HepG2 (cell line): ENCODE data around the gene SLC6A6. TPM values are rescaled to one million over a fixed set of nuclear protein-coding genes. Genes with fewer than 3 reads are reported as not detected.

Source experiments
- ATAC-seq: fragments of 200-7000 bp; cut with Tn5 transposase; 3 replicates; pipeline ENCODE4 v1.9.1; 2020; ENCODE audit warnings: mild to moderate bottlenecking, moderate library complexity
- BruUV-seq: library from RNA; stranded (reverse); fragments of 400-500 nt; replicated peaks from 2 replicates; lab custom pipeline; 2021; lab: Mats Ljungman, UMichigan
- CTCF ChIA-PET: fragments of 300-600 bp; formaldehyde crosslinking; extraction: SDS; loops from one replicate; lab custom pipeline; 2021; ENCODE audit warnings: low total read pairs, inconsistent platforms, low intra/inter-chr PET ratio; lab: Yijun Ruan, JAX
- POLR2A ChIA-PET: fragments of 350-600 bp; sonication (Branson Sonifier 250); formaldehyde crosslinking; loops from one replicate; lab custom pipeline; 2020; ENCODE audit warnings: antibody characterized with exemption, inconsistent platforms; lab: Yijun Ruan, JAX
- DNase-seq: peaks from one replicate; pipeline ENCODE4 v3.0.0-alpha.2; 2015; ENCODE audit warnings: low spot score
- FAIRE-seq: peaks from 3 replicates; lab custom pipeline; 2011; peaks lifted over from hg19 to GRCh38; lab: Jason Lieb, UNC
- H2AFZ ChIP-seq: one replicate; pipeline ENCODE4 v1.6.1; 2011; ENCODE audit warnings: low read length, inconsistent platforms
- H3K27ac ChIP-seq: fragments of 300-600 bp; 3 replicates; pipeline ENCODE4 v1.8.0; 2011; ENCODE audit warnings: mixed run types, mild to moderate bottlenecking, mixed read lengths, low read length, inconsistent platforms; ENCODE audit not compliant: insufficient read depth; ENCODE audit errors: extremely low read length
- H3K27me3 ChIP-seq, 2 experiments: fragments of 200-600 bp in 1 of 2; 2 replicates in 1 of 2; 3 replicates in 1 of 2; pipeline versions ENCODE4 v1.6.0 to v1.8.0; 2011; ENCODE audit warnings: low read length in 2 of 2, mild to moderate bottlenecking in 2 of 2, moderate library complexity in 2 of 2, inconsistent platforms in 1 of 2; ENCODE audit not compliant: insufficient read depth in 2 of 2, control insufficient read depth in 1 of 2
- H3K36me3 ChIP-seq, 2 experiments: fragments of 200-600 bp in 1 of 2; replicated peaks in 1 of 2; 2 replicates in 1 of 2; 3 replicates in 1 of 2; pipeline versions ENCODE4 v1.5.1 to v1.8.0; 2011; ENCODE audit warnings: low read length in 2 of 2, inconsistent platforms in 1 of 2; ENCODE audit not compliant: insufficient read depth in 2 of 2, control insufficient read depth in 1 of 2
- H3K4me1 ChIP-seq: 2 replicates; pipeline ENCODE4 v1.5.1; 2012; ENCODE audit warnings: low read length, inconsistent platforms; ENCODE audit not compliant: insufficient read depth
- H3K4me2 ChIP-seq: 2 replicates; pipeline ENCODE4 v1.6.0; 2011; ENCODE audit warnings: low read depth, low read length, inconsistent platforms
- H3K4me3 ChIP-seq, 3 experiments: fragments of 200-600 bp in 1 of 3; sonication (generic), shearing (Covaris generic) in 1 of 3; replicated peaks in 1 of 3; 2 replicates each; pipeline ENCODE4 v1.5.1; 2011 to 2016; ENCODE audit warnings: low read length in 3 of 3, inconsistent platforms in 2 of 3, low read depth in 2 of 3, mild to moderate bottlenecking in 2 of 3, control low read depth in 1 of 3, mixed read lengths in 1 of 3; ENCODE audit not compliant: insufficient read depth in 1 of 3
- H3K79me2 ChIP-seq: one replicate; pipeline ENCODE4 v1.6.1; 2011; ENCODE audit warnings: low read length, inconsistent platforms; ENCODE audit not compliant: insufficient read depth
- H3K9ac ChIP-seq: 2 replicates; pipeline ENCODE4 v1.6.0; 2011; ENCODE audit warnings: mild to moderate bottlenecking, low read depth, low read length, inconsistent platforms; ENCODE audit not compliant: insufficient read depth
- H3K9me3 ChIP-seq: 2 replicates; pipeline ENCODE4 v1.5.1; 2012; ENCODE audit warnings: mild to moderate bottlenecking, low read length
- H4K20me1 ChIP-seq: 2 replicates; pipeline ENCODE4 v1.6.0; 2011; ENCODE audit warnings: inconsistent platforms, mild to moderate bottlenecking, low read length, moderate library complexity; ENCODE audit not compliant: insufficient read depth
- FOSL2 ChIP-seq: sonication (generic); formaldehyde crosslinking; IDR thresholded peaks from 2 replicates; pipeline ENCODE4 v1.4.0; 2020; ENCODE audit warnings: missing genetic modification reagents
- JARID2 ChIP-seq: sonication (generic); formaldehyde crosslinking; IDR thresholded peaks from 2 replicates; pipeline ENCODE4 v1.8.1; 2023; ENCODE audit warnings: missing genetic modification reagents, inconsistent platforms; ENCODE audit not compliant: insufficient replicate concordance
- KLF15 ChIP-seq: sonication (generic); formaldehyde crosslinking; IDR thresholded peaks from 2 replicates; pipeline ENCODE4 v1.8.1; 2023; ENCODE audit warnings: borderline replicate concordance, mild to moderate bottlenecking, inconsistent platforms, missing genetic modification reagents, mixed read lengths
- PRDM10 ChIP-seq: sonication (generic); formaldehyde crosslinking; IDR thresholded peaks from 2 replicates; pipeline ENCODE4 v1.4.0; 2020; ENCODE audit warnings: low read depth, missing genetic modification reagents
- RBM22 ChIP-seq: fragments of 200-400 bp; formaldehyde crosslinking; optimal IDR thresholded peaks from 2 replicates; pipeline ENCODE3; 2017; ENCODE audit warnings: mild to moderate bottlenecking, low read length, moderate library complexity
- TARDBP ChIP-seq: sonication (generic); formaldehyde crosslinking; IDR thresholded peaks from 2 replicates; pipeline ENCODE4 v1.8.0; 2022; ENCODE audit warnings: mild to moderate bottlenecking, missing genetic modification reagents
- TEAD3 ChIP-seq: optimal IDR thresholded peaks from 2 replicates; pipeline ENCODE3; 2016; ENCODE audit warnings: borderline replicate concordance
- ZNF34 ChIP-seq: sonication (generic); formaldehyde crosslinking; IDR thresholded peaks from 2 replicates; pipeline ENCODE4 v1.4.0; 2020; ENCODE audit warnings: mild to moderate bottlenecking, missing genetic modification reagents, borderline replicate concordance
- ZNF746 ChIP-seq: sonication (generic); formaldehyde crosslinking; IDR thresholded peaks from 2 replicates; pipeline ENCODE4 v1.8.0; 2022; ENCODE audit warnings: mild to moderate bottlenecking, missing genetic modification reagents
- ZNF788 ChIP-seq: sonication (generic); formaldehyde crosslinking; IDR thresholded peaks from 2 replicates; pipeline ENCODE4 v1.5.0; 2020; ENCODE audit warnings: mild to moderate bottlenecking, missing genetic modification reagents, borderline replicate concordance
- WGBS: methylation state at CpG from one replicate; pipeline ENCODE4 v1.1.6; 2017; ENCODE audit warnings: low lambda C conversion rate; 5-methylcytosine and 5-hydroxymethylcytosine counted together
- in situ Hi-C: cut with HindIII; loops from 2 replicates; pipeline ENCODE4 v1.10.0; 2017; ENCODE audit warnings: low pct_unique_long_range_greater_than_20kb; ENCODE audit not compliant: extremely low pct_ligation_motif_present
- intact Hi-C: fragments of 100-400 bp; cut with micrococcal nuclease; formaldehyde crosslinking; loops from one replicate; pipeline ENCODE4 v1.10.0; 2022; ENCODE audit not compliant: unreplicated experiment
- polyA plus RNA-seq, 8 experiments: library from polyadenylated mRNA; depleted of rRNA in 3 of 8; stranded (reverse) in 7 of 8; unstranded in 1 of 8; fragments of >200 nt; fragmentation: Illumina TruSeq in 4 of 8; extraction: Trizol in 4 of 8; gene quantifications; 2 replicates each; pipeline versions ENCODE4 v1.2.1 to v1.2.3, GENCODE V29; 2011 to 2016; ENCODE audit warnings: low read depth in 4 of 8, missing spikeins in 1 of 8, mixed read lengths in 1 of 8; ENCODE audit not compliant: insufficient read depth in 1 of 8
- total RNA-seq, 5 experiments: library from RNA; depleted of rRNA; stranded (reverse); fragments of >200 nt; fragmentation: Illumina TruSeq; extraction: Trizol; gene quantifications; 2 replicates each; pipeline ENCODE4 v1.2.3, GENCODE V29; 2016; ENCODE audit warnings: low read depth in 1 of 5

SLC6A6 gene
- total and polyA plus RNA-seq, 2 of the 13 experiments (the other 11 are each of a cell fraction or from before 2014, with no cell fraction given) = 14.1 to 20.7 TPM

- Histone ChIP-seq H3K4me2 (no peak overlapping the region), H2AFZ (no peak overlapping the region), H3K4me3 (no peak overlapping the region), H4K20me1 (no peaks in the 10 kb centered on the region), H3K9ac (no peak overlapping the region), H3K27ac (no peak overlapping the region), H3K79me2 (no peaks in the 10 kb centered on the region), H3K9me3 (no peaks in the 10 kb centered on the region), H3K4me1 (no peaks in the 10 kb centered on the region), H3K27me3 (no peaks in the 10 kb centered on the region), H3K36me3 (peaks cover 12 to 55% of the 10 kb centered on the region in 2 experiments; a peak in 4 of 5 replicates)
- FAIRE-seq (no peak), DNase-seq (peak; percentile 20), ATAC-seq (peak; percentile 43; the same call in 2 of the 3 replicates)
- intact Hi-C loops (no loop called here), in situ Hi-C loops (no loop called here)
- CTCF ChIA-PET = no interaction called here
- BruUV-seq = no TSS peak
- WGBS = 91% methylated on average over 21 of the region's 22 CpGs
- no peak for TF ChIP-seq ZNF34 (CRISPR knock-in tag)
- peak; percentile 48 for TF ChIP-seq RBM22
- no peak for TF ChIP-seq TARDBP (CRISPR knock-in tag)
- peak; percentile 19 for TF ChIP-seq TEAD3
- TF ChIP-seq ZNF788 (CRISPR knock-in tag) = no peak
- TF ChIP-seq JARID2 (CRISPR knock-in tag) = no peak
- peak; percentile 42; the same call in 1 of the 2 replicates for TF ChIP-seq FOSL2 (CRISPR knock-in tag)
- TF ChIP-seq ZNF746 (CRISPR knock-in tag) = no peak
- TF ChIP-seq PRDM10 (CRISPR knock-in tag) = no peak
- TF ChIP-seq KLF15 (CRISPR knock-in tag) = no peak
- POLR2A ChIA-PET = no interaction called here
Observed at GRCh38 chr3:14472471-14473351, 70.3 kb downstream of the SLC6A6 start.
